HS-27A (cell line): ENCODE data around the gene KCNQ1.

Source experiments
- DNase-seq: peaks from one replicate; pipeline ENCODE4 v3.0.0-alpha.2; 2012; ENCODE audit warnings: low read depth, missing footprints

KCNQ1 gene

GRCh38 chr11:2569731-2570210 lies 125.0 kb downstream of the KCNQ1 start:
- no peak for DNase-seq

GRCh38 chr11:2570211-2570811 lies 125.5 kb downstream of the KCNQ1 start:
- no peak for DNase-seq

GRCh38 chr11:2570841-2571597 lies 126.2 kb downstream of the KCNQ1 start:
- DNase-seq, result no peak

GRCh38 chr11:2571598-2572281 lies 126.9 kb downstream of the KCNQ1 start:
- DNase-seq, result no peak

- DNase-seq, result no peak
These were observed 127.9 kb downstream of the KCNQ1 start for GRCh38 chr11:2572491-2573239.

- DNase-seq, result no peak
These were observed 128.6 kb downstream of the KCNQ1 start for GRCh38 chr11:2573240-2574042.

- DNase-seq, result no peak
These were observed 129.3 kb downstream of the KCNQ1 start for GRCh38 chr11:2574043-2574552.

- no peak for DNase-seq
These were observed 130.0 kb downstream of the KCNQ1 start for GRCh38 chr11:2574553-2575535.

GRCh38 chr11:2575591-2576051 lies 130.8 kb downstream of the KCNQ1 start:
- no peak for DNase-seq

GRCh38 chr11:2576111-2576510 lies 131.3 kb downstream of the KCNQ1 start:
- no peak for DNase-seq

- DNase-seq, result no peak
These were observed 131.7 kb downstream of the KCNQ1 start for GRCh38 chr11:2576549-2576948.

- no peak for DNase-seq
These were observed 132.5 kb downstream of the KCNQ1 start for GRCh38 chr11:2577031-2577990.

- DNase-seq, result no peak
These were observed 133.5 kb downstream of the KCNQ1 start for GRCh38 chr11:2577991-2578928.

GRCh38 chr11:2578929-2579270 lies 134.1 kb downstream of the KCNQ1 start:
- DNase-seq, result no peak

GRCh38 chr11:2579315-2580060 lies 134.7 kb downstream of the KCNQ1 start:
- DNase-seq, result no peak

GRCh38 chr11:2580061-2580421 lies 135.2 kb downstream of the KCNQ1 start:
- DNase-seq, result no peak

GRCh38 chr11:2580571-2581001 lies 135.8 kb downstream of the KCNQ1 start:
- no peak for DNase-seq
